CD4-positive, alpha-beta T cell treated with Interleukin-15 for 1 hour (primary cell): ENCODE measurements around the gene TSC1.

ENCODE experiments used
- DNase-seq: peaks from one replicate; pipeline ENCODE4 v3.0.0-alpha.2; 2020

TSC1 gene

DNA sequence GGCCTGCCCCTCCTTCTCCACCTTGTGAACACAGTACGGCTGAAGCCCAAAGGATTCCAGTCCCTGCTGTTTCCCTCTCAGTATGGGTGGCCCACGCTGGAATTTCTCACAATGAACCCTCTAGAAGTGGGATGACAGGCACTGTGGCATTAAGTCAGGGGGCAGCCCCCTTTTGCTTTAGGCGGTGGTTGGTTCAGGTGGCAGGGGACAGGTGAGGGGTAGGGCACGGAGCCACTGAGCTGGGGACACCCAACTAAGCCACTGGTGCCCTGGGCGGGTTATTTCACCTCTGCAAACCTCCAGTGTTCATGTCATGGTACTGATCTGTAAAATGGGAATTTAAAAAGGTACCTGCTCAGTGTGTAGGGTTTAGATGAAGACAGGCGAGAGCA is 58.1 kb downstream of the TSC1 start:
- no peak for DNase-seq

DNA sequence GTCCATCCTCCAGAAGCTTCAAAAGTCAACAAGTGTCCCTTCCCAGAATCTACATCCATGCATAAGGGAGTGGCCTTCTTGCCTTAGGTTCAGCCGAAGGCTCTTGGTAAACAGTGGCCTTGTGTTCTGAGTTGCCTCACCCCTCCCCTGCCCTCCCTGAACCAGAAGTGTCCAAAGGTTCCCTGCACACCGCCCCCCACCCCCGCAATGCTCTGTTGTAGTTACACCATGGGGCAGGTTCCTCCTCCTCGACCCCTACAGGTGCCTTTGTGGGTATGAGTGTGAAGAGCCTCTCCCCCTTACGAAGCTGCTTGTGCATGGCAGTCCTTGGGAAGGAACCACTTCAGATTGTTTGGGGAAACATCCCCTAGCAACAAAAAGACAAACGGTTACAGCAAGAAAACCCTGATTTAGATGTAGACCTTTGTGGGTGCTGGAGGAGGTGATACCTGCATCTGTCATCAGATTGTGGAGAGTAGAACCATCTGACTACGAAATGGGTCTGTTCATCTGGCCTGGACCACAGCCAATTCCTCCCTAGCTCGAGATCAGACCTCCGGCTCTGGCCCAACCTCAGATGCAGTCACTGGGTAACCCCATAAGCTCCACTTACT is 58.6 kb downstream of the TSC1 start:
- DNase-seq = peak; percentile 21

DNA sequence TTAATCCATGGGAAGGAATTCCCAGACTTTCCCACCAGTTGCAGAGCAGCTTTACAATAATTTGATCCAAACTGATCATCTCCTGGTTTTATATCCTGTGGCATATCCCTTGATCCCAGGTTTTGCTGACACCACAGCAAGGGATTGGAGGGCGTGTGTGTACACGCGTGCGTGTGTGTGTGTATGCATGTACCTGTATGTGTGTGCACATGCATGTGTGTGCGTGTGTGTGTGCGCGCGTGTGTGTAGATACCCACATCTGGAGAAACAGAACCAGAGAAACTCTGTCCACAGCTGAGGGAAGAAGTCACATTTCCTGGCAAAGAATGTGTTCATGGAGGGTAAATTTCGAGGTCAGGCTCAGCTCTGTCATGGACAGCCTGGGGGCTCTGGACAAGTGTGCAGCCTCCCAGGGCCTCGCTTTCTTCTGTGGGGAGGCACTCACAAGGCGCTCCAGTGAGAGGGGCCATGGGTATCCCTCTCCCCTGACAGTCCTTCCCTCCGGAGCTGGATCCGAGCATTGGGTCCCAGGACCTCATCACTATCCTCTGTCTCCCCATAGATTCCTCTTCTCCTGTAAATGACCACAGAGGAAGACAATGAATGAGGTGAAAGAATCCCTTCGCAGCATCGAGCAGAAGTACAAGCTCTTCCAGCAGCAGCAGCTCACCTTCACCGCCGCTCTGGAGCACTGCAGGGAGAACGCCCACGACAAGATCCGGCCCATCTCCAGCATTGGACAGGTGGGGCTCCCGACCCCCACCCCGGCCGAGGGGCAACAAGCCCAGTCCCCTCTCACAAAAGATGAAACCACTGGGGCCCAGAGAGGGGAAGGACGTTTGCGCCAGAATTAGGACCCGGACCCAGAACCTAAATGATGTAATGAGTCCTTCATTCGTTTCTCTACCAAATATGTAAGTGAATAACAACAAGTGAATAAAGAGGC is 60.8 kb downstream of the TSC1 start:
- no peak for DNase-seq

DNA sequence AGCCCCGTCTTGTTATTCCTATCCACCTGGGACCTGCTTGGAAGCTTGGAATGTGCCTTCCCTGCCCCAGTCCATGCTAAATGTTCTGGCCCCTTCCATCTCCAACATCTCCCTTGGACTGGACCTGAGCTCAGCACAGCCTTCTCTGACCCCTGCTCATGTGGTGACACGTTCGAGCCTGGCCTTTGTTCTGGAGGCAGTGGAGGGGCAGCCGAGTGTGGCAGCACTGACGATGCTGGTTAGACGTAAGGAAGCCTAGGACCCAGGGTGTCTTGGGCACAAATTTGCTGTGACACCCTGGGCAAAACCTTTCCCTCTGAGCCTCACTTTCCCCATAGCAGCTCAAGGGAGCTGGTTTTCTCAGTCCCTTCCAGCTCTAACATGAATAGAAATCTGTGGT is 61.8 kb downstream of the TSC1 start:
- no peak for DNase-seq

DNA sequence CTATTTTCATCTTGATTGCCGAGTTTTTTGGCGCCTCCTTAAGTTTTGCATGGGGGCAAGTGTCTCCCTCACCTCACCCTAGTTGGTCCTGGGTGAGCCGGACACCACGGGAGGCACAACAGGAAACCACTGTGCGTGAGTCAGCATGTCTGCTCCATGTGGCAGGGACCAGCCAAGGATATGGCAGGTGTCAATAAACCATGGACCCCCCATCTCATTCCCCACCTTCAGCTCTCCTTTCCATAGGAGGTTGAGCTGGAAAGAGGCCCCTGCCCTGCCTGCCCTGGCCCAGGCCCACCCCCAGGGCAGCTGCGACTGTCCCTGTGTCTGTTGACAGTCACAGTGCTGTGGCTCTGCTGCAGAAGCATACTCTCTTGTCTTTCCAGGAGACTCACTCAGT is 62.6 kb downstream of the TSC1 start:
- DNase-seq = no peak

DNA sequence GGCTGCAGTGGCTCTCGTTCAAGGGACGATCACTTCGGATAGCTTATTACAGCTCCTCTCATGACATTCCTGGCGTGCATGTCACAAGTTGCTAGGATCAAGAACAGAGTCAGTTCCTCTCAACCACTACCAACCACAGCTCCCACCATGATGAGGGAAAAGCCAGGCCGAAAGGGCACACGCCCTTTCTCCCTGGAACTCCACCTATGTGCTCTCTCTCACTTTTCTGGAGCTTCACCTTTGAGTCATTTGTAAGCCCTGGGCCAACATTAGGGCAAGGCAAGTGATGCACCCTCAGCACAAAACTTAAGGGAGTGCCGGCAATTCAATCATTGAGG is 64.1 kb downstream of the TSC1 start:
- no peak for DNase-seq

DNA sequence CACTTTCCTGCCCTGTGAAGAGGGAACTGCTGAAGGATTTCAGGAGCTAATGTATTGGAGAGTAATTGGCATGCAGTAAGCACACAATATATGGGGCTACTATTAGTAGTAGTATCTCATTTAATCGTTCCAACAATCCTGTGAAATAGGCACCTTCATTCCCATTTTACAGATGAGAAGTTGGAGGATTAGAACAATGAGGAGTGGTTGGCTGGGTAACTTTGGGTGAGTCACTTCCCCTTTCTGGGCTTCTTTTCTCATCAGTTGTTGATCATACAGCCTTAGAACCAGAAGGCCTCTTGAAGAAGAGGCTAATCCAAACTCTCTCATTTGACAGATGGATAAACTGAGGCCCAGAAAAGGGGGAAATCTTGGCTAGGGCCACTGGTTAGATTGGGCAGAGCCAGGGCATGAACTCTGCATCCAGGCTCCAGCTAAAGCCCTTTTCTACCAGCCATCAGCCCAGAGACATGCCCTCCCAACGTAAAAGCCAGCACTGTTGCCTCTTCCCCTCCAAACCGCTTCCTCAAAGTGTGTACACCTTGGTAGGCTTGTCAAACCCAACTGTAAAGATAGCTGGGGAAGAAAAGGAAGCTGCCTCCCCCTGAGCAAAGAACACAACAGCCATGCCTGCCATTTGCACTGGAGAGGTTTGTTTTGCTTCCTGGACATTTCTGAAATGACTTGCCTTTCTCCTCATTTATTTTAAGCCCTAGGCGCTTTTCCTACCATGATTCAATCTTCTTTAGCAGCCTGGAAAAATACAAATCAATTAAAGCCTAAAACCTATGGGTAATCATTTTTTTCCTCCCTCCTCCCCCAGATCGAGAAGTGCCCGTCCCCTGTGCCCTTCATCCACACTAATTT is 64.7 kb downstream of the TSC1 start:
- DNase-seq = no peak

DNA sequence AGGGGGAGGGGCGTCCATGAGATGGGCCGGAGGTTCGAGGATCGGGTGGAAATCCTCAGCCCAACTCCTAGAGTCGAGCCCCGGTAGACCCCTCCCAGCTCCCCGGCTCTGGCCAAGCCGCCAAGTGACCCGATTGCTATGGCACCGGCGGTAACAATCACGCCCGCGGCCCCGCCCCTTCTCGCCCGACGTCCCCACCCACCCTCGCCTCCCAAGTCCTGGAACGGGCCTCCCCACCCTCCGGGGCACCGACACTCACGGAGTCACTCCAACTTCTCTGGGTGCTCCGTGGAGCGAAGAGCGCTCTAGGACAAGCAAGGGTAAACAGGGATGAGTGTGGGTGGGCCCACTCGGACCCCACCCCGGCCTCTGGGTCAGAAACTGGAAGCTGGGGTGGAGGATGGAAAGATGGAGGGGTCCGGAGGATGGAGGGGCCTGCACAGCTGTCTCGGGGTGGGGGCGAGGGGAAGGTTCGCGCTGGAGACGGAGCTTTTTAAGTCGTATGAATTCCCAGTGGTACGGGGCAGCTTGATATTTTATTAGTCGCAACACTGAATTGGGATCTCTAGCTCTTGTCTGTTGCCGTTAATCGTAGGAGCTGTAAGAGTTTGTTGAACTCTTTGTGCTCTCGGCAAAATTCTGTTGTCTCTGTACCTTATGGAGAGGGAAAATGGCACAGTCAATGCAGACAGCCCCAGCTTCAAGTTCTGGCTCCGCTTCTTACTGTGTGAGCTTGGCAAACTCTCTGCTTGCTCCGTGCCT is 65.5 kb downstream of the TSC1 start, which contains the start of gene SPACA9:
TSS of gene SPACA9 (plus strand) at position 204 of the 762 bp plus-strand sequence. CDS start 5,050 bp downstream, outside the sequence.
- DNase-seq = peak; percentile 29

DNA sequence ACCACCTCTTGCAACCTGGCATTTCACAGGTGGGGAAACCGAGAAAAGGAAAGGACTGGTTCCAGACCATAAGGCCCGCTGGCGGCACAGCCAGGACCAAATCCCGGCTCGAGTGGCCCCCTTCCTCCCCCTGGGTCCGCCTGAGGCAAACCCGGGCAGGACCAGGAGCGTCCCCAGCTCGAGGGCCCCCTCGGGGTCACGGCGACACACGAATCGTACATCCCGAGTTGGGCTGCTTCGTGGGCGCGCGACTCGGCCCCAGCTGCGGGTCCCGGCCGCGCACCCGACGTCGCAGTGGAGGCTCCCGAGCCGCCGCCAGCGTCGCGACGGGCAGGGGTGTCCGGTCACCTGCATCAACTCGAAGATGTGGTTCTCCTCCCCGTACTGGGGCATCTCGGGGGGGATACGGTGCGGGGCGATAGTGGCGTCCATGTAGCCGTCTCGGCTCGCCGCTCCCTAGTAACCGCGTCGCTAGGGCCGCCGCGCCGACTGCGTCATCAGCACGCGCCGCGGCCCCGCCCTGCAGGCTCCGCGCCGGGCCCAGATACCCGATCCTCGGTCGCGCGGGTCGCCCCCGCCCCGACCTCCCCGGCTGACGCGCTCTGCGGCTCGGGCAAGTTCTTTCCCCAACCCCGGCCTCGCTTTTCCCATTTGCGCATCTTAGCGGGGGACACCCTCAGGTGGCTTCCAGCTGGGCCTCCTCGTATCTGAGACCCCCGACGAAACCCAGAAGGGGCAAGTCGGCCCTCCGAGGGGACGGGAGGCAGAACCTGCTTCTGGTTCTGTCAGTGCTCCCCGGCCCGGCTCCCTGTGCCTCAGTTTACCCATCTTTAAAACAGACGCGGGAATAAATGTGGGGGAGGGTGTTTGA is 66.4 kb downstream of the TSC1 start, which contains the start of gene AK8:
TSS of gene AK8 (minus strand) at position 461 of the 871 bp plus-strand sequence. CDS start at position 432, 29 bp downstream.
- DNase-seq = peak; percentile 74

DNA sequence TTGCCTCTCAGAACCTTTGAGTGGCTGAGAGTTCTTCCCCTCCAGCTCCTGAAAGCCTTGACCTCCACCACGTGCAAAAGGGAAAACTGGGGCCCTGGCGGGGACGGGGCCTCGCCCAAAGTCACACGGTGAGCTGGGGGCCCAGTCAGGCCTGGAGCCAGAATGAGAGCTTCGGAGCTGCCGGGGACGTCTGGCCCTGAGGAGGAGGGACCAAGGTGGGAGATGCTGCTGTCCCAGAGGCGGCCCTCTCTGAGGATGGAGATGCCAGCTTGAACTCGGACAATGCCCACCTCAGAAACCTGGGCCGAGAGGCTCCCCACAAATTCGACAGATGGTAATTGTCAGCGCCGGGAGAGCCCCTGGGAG is 67.0 kb downstream of the TSC1 start:
- no peak for DNase-seq

DNA sequence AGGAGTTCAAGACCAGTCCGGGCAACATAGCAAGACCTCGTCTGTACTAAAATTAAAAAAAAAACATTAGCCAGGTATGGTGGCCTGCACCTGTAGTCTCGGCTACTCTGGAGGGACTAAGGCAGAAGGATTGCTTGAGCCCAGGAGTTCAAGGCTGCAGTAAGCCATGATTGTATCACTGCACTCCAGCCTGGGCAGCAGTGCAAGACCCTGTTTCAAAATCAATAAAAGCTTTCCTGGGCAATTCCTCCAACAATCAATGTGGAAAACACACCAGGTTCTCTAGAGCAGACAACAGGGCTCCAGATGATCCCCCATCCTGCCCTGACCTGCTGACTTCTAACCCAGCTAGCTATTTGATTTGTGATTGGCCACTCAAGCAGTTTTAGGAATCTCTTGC is 67.6 kb downstream of the TSC1 start:
- DNase-seq = no peak

DNA sequence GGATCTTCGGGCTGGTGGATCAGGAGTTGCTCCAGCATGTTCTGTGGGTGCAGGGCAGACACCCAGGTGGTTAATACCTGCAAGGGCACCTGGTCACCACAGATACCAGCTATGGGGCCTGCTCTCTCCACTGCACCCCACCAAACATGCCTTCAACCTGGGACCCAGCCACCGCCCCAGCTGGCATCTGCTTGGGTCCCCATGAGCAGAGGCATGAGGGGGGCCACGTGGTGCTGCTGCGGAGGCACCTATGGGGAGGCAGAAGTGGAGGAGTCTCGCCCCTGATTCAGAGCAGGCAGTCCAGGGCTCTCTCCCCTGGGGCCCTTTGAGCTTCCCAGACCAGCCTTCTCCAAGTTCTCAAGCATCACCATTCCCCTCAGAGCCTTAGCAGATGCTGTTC is 69.3 kb downstream of the TSC1 start:
- no peak for DNase-seq

DNA sequence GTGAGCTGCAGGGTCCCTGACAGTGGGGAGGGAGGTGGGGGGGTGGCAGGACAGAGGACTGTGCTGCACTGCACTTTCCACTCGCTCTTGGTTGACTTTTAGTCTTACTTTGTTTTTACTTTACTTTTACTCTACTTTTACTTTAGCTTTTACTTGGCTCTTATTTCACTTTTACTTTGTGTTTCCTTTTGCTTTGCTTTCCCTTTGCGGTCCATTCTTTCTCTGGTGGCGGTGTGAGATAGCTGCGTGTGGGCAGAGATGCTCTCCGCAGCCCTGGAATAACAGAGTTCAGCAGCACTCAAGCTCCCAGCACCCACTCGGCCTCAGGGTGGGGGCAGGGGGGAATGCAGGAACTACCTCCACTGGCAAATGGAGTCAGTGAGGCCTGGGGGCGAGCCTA is 71.0 kb downstream of the TSC1 start:
- no peak for DNase-seq

DNA sequence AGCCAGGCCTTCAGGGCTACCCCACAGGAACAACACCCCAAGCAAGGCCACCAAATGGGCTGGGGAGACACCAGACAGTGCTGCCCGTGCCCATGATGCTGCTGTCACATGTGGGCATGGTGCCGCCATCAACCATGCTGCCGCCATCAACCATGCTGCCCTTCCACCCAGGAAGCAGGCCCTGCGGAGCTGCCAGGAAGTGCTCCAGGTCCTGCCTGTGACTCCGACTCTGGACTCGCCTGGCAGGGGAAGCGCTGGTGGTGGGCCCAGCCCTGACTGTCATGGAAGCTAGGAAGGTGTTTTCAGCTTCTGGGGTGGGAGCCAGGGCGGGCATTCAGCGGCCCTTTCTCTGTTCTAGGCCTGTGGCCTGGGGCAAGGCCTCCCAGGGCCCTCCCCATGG is 75.2 kb downstream of the TSC1 start:
- no peak for DNase-seq

DNA sequence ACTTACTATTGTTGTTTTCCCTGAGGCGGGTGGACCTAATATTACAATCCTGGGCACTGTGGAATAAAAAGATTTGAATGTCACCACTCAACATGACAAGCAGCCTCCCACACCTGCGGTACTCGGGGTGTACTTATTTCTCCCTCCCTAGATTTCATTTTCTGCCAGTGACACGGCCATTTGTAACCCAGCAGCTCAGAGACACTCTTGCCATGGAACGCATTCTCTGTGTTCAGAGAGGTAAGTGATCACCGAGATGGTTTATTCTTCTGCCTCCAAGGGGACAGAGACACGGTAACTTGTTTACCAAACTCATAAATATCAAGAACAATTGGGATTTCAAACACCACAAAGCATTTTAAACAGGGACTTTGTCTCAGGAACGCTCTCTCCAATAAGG is 77.5 kb downstream of the TSC1 start:
- DNase-seq = no peak

DNA sequence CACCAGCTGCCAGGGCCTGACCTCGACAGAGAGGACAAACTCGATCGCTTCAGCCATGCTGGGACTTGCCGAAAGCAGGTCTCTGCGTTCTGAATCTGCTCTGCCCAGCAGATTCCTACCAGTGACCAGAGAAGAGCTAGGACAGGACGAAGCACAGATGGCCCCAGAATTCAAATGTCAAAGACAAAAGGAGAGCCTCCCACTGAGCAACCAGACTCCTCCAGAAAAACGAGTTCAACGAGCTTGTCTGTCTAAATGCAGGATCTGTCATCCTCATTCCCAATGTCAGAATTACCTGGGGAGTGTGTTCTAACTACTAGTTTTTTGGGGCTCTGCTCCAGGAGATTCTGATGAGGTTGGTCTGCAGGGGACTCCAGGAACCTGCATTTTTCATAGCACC is 79.7 kb downstream of the TSC1 start:
- no peak for DNase-seq

DNA sequence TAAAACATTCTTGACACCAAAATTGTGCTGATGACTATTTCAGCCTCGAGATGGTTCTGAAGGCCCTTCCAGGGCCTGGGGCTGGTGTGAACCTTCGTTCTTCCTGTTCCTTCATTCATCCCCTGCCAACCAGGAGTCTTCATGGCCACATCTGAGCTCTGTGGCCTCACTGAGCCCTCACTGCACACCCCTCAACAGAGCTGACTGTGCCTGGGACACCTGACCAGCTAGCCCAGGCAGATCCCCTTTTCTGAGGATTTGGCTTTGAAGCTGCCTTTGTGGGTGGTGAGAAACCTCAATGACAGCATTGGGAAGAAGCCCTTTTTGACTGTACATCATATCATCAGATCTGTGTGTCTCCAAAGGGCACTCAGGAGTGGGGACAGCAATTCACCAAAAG is 80.1 kb downstream of the TSC1 start:
- no peak for DNase-seq

DNA sequence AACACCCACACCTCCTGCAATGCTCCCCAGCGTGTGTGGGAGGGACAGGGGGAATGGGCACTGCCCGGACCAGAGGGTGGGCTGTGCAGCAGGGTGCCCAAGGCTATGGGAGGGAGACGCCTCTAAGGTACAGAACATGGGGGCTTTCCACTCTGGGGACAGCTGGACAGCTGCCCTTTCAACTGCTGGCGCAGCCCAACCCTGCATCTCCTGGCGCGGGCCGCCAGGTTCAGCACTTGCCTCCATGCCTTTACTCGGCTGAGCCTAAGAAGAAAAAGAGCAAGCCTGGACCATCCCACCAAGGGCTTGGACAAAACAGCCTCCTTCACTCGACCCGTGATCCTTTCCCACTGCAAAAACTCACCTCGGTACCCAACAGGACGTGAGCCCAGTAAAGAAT is 81.3 kb downstream of the TSC1 start:
- no peak for DNase-seq

DNA sequence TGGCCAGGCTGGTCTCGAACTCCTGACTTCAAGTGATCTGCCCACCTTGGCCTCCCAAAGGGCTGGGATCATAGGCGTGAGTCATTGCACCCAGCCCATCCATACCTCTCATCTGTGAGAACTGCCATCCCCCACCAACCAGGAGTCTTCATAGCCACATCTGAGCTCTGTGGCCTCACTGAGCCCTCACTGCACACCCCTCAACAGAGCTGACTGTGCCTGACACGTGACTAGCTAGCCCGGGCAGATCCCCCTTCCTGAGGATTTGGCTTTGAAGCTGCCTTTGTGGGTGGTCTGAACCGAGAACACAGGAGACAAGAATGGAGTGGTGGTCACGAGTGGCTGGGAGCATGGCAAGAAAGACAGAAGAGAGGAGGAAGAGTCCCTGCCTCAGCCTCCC is 81.9 kb downstream of the TSC1 start:
- DNase-seq = no peak

DNA sequence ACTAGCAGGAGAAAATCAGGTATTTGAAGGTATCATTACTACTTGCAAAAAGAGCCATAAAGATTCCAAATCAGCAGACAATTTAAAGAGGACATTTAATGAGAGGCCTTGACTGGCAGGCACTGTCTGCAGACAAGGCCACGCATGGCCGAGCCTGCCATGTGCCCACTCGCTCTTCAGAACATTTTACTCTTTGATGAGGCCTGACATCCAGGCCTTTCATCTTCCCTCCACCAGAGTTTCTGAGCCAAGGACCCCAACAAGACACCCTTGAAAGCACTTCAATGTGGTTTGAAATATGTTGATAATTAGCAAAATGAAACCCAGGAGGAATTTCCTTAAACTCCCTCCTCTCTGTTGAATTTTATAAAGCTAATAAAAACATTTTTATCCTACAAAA is 82.8 kb downstream of the TSC1 start:
- DNase-seq = no peak

DNA sequence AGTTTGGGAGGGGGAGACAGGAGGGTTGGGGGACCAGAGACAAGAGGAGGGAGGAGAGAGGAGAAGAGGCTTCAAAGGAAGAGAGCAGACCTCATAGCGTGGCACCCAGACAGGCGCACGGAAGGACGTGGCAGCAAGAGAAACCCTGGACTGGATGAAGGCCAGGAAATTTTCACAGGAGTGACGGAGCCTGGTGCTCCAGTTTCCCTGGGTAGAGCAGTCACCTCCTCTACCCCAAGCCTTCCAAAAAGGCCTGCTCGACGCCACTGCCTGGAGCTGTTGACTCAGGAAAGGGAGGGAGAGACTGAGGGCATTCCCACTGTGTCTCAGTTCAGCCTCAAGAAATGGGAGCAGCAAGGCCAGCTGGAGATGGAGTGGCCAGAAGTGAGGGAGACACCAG is 85.7 kb downstream of the TSC1 start:
- DNase-seq = no peak
